GM12872 (cell line): ENCODE measurements around the gene CPA1.

Source experiments
- CTCF ChIP-seq: IDR thresholded peaks from 3 replicates; pipeline ENCODE4 v1.5.1; 2011; ENCODE audit warnings: low read depth, mild to moderate bottlenecking, low read length, moderate library complexity; ENCODE audit not compliant: insufficient read depth

Gene CPA1

DNA sequence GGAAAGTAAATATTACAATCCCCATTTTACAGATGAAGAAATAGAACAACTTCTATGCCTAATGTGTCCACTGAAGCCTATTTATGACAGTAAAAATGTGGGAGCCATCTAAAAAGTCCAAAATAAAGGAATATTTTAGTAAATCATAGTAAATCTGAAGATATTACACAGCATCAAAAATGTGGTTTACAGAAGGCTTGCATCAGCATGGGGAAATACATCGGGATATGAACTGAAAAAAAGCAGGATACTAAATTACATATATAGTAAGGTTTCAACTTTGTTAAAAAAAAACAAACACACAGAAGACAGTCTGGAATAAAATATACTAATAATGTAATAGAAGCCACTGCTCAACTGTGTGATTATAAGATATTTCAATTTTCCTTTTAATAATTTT is 20.8 kb downstream of the CPA1 start:
- TF ChIP-seq CTCF: no peak

DNA sequence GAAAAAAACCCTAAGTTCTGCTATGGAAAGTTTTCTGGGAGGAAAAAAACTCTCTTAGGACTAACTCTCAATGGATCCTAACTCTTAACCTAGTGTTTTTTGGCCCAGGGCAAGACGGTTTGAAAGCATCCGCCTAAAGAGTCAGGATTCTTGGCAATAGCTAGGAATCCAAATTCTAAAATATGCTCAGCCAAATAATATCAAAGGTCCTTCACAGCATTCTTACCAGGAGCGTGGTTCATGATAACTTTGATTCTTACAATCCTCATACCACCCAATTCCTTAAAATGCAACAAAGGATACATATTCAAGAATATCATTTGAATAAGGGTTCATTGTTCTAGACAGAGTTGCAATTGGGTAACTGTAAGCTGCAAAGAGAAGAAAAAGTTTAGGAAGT is 21.3 kb downstream of the CPA1 start:
- no peak for TF ChIP-seq CTCF

GRCh38 chr7:130405003-130405402 is 24.7 kb downstream of the CPA1 start:
- no peak for TF ChIP-seq CTCF

- TF ChIP-seq CTCF: no peak
Measured at GRCh38 chr7:130409067-130409711, 28.9 kb downstream of the CPA1 start.

DNA sequence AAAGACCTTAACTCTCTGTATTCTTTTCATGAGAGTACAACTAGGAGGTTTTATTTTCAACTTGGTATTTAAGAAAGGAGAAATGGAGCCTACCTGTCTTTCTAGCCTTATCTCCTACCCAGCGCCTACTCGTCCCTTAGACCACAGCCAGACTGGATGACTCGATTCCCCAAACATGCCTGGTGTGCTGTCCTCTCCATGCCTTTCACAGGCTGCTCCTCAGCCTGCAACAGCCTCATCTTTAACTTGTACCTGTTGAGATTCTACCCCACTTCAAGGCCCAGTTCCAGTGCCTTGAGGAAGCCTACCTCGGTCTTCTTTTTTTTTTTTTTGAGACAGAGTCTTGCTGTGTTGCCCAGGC is 29.4 kb downstream of the CPA1 start:
- no peak for TF ChIP-seq CTCF

DNA sequence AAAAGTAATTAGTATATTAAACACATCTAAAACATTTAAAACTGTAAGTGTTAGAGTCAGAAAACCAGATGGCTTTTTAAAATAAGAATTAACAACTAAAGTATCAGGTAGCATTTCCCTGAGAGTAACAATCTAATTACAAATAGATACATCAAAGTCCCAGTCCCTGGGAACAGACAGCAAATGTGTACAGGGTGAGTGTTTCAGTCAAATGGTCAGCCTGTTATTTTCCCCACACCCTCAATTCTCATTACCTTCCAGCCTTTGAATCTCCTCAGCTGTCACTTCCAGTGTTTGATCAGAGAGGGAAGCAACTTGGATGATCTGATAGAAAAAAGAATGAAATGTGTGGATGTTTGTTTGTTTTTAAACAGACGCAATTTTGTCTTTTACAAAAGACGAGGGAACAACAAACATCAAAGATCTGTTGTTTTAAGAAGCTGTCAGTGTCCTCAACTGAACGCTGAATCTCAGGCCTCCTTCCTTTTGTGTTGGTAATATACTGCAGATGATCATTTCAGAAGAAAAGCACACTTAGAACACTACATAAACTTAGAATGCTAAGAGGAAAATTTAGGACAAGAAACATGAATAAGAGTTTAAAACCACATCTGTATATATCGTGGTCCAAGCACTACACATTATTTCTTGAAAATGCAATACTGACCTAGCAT is 30.7 kb downstream of the CPA1 start:
- TF ChIP-seq CTCF: no peak

GRCh38 chr7:130413201-130413600 is 32.9 kb downstream of the CPA1 start:
- TF ChIP-seq CTCF: no peak
